ENCODE results near the gene LCOR.
A peak's percentile ranks its signal among the peaks of the same experiment; 100 is the strongest.

Gene LCOR

GRCh38 chr10:96992721-96993120, 160.6 kb downstream of the LCOR start:
- TF ChIP-seq CTCF (conservative IDR thresholded peaks at IDR 0.05), result no peak
- H3K27ac ChIP-seq, result no peak overlapping the region

GRCh38 chr10:96995851-96996250, 163.8 kb downstream of the LCOR start:
- peak overlapping the region; percentile 53 for H3K27ac ChIP-seq
- TF ChIP-seq CTCF (conservative IDR thresholded peaks at IDR 0.05), result no peak

GRCh38 chr10:96996275-96996965, 164.3 kb downstream of the LCOR start:
- H3K27ac ChIP-seq, result peak overlapping the region; percentile 53
- no peak for TF ChIP-seq CTCF (conservative IDR thresholded peaks at IDR 0.05)

- TF ChIP-seq CTCF (conservative IDR thresholded peaks at IDR 0.05), result no peak
- H3K27ac ChIP-seq, result no peak overlapping the region
These were observed 166.3 kb downstream of the LCOR start for GRCh38 chr10:96998329-96998888.

- no peak for TF ChIP-seq CTCF (conservative IDR thresholded peaks at IDR 0.05)
- H3K27ac ChIP-seq, result no peak overlapping the region
These were observed 167.2 kb downstream of the LCOR start for GRCh38 chr10:96999337-96999736.

GRCh38 chr10:96999987-97000386, 167.9 kb downstream of the LCOR start:
- TF ChIP-seq CTCF (conservative IDR thresholded peaks at IDR 0.05), result no peak
- H3K27ac ChIP-seq, result peak overlapping the region; percentile 31; the same call in 1 of the 2 replicates

- peak overlapping the region; percentile 31; the same call in 1 of the 2 replicates for H3K27ac ChIP-seq
- TF ChIP-seq CTCF (conservative IDR thresholded peaks at IDR 0.05), result no peak
These were observed 168.5 kb downstream of the LCOR start for GRCh38 chr10:97000487-97001182.
